Activated naive CD8-positive, alpha-beta T cell (primary cell): ENCODE measurements around the gene MAPT.

Experiments used
- H3K27ac Mint-ChIP-seq: one replicate; pipeline ENCODE4 v1.8.0; 2021; ENCODE audit warnings: mixed read lengths
- H3K27me3 Mint-ChIP-seq: one replicate; pipeline ENCODE4 v1.8.0; 2021; ENCODE audit warnings: mixed read lengths
- H3K36me3 Mint-ChIP-seq: one replicate; pipeline ENCODE4 v1.8.0; 2021; ENCODE audit warnings: mixed read lengths
- H3K4me1 Mint-ChIP-seq: one replicate; pipeline ENCODE4 v1.8.0; 2021; ENCODE audit warnings: low read depth, mixed read lengths
- H3K4me3 Mint-ChIP-seq: one replicate; pipeline ENCODE4 v1.8.0; 2021; ENCODE audit warnings: mild to moderate bottlenecking, mixed read lengths
- H3K9me3 Mint-ChIP-seq: one replicate; pipeline ENCODE4 v1.8.0; 2021; ENCODE audit warnings: low read depth, mixed read lengths

MAPT gene

DNA sequence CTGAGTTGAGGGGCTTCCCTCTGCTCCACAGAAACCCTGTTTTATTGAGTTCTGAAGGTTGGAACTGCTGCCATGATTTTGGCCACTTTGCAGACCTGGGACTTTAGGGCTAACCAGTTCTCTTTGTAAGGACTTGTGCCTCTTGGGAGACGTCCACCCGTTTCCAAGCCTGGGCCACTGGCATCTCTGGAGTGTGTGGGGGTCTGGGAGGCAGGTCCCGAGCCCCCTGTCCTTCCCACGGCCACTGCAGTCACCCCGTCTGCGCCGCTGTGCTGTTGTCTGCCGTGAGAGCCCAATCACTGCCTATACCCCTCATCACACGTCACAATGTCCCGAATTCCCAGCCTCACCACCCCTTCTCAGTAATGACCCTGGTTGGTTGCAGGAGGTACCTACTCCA, 130.7 kb downstream of the MAPT start:
- Mint-ChIP-seq H3K4me1 (peaks cover 32% of the 10 kb centered on the region), H3K27me3 (no peaks in the 10 kb centered on the region), H3K4me3 (no peak overlapping the region), H3K9me3 (no peaks in the 10 kb centered on the region), H3K27ac (no peak overlapping the region), H3K36me3 (no peaks in the 10 kb centered on the region)

DNA sequence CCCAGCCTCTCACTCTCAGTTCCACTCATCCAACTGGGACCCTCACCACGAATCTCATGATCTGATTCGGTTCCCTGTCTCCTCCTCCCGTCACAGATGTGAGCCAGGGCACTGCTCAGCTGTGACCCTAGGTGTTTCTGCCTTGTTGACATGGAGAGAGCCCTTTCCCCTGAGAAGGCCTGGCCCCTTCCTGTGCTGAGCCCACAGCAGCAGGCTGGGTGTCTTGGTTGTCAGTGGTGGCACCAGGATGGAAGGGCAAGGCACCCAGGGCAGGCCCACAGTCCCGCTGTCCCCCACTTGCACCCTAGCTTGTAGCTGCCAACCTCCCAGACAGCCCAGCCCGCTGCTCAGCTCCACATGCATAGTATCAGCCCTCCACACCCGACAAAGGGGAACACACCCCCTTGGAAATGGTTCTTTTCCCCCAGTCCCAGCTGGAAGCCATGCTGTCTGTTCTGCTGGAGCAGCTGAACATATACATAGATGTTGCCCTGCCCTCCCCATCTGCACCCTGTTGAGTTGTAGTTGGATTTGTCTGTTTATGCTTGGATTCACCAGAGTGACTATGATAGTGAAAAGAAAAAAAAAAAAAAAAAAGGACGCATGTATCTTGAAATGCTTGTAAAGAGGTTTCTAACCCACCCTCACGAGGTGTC, 131.3 kb downstream of the MAPT start:
- Mint-ChIP-seq H3K9me3 (no peaks in the 10 kb centered on the region), H3K36me3 (peaks cover 4% of the 10 kb centered on the region), H3K27me3 (no peaks in the 10 kb centered on the region), H3K4me3 (no peak overlapping the region), H3K4me1 (peaks cover 30% of the 10 kb centered on the region), H3K27ac (peak overlapping the region; percentile 35)

DNA sequence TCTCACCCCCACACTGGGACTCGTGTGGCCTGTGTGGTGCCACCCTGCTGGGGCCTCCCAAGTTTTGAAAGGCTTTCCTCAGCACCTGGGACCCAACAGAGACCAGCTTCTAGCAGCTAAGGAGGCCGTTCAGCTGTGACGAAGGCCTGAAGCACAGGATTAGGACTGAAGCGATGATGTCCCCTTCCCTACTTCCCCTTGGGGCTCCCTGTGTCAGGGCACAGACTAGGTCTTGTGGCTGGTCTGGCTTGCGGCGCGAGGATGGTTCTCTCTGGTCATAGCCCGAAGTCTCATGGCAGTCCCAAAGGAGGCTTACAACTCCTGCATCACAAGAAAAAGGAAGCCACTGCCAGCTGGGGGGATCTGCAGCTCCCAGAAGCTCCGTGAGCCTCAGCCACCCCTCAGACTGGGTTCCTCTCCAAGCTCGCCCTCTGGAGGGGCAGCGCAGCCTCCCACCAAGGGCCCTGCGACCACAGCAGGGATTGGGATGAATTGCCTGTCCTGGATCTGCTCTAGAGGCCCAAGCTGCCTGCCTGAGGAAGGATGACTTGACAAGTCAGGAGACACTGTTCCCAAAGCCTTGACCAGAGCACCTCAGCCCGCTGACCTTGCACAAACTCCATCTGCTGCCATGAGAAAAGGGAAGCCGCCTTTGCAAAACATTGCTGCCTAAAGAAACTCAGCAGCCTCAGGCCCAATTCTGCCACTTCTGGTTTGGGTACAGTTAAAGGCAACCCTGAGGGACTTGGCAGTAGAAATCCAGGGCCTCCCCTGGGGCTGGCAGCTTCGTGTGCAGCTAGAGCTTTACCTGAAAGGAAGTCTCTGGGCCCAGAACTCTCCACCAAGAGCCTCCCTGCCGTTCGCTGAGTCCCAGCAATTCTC, 132.1 kb downstream of the MAPT start:
- Mint-ChIP-seq H3K4me1 (peaks cover 27% of the 10 kb centered on the region), H3K4me3 (no peak overlapping the region), H3K9me3 (no peaks in the 10 kb centered on the region), H3K36me3 (peaks cover 4% of the 10 kb centered on the region), H3K27me3 (no peaks in the 10 kb centered on the region), H3K27ac (peak overlapping the region; percentile 16)

DNA sequence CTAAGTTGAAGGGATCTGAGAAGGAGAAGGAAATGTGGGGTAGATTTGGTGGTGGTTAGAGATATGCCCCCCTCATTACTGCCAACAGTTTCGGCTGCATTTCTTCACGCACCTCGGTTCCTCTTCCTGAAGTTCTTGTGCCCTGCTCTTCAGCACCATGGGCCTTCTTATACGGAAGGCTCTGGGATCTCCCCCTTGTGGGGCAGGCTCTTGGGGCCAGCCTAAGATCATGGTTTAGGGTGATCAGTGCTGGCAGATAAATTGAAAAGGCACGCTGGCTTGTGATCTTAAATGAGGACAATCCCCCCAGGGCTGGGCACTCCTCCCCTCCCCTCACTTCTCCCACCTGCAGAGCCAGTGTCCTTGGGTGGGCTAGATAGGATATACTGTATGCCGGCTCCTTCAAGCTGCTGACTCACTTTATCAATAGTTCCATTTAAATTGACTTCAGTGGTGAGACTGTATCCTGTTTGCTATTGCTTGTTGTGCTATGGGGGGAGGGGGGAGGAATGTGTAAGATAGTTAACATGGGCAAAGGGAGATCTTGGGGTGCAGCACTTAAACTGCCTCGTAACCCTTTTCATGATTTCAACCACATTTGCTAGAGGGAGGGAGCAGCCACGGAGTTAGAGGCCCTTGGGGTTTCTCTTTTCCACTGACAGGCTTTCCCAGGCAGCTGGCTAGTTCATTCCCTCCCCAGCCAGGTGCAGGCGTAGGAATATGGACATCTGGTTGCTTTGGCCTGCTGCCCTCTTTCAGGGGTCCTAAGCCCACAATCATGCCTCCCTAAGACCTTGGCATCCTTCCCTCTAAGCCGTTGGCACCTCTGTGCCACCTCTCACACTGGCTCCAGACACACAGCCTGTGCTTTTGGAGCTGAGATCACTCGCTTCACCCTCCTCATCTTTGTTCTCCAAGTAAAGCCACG, 133.0 kb downstream of the MAPT start:
- peaks cover 4% of the 10 kb centered on the region for H3K36me3 Mint-ChIP-seq
- H3K4me1 Mint-ChIP-seq, result peaks cover 27% of the 10 kb centered on the region
- H3K9me3 Mint-ChIP-seq, result no peaks in the 10 kb centered on the region
- no peak overlapping the region for H3K4me3 Mint-ChIP-seq
- H3K27ac Mint-ChIP-seq, result peak overlapping the region; percentile 72
- no peaks in the 10 kb centered on the region for H3K27me3 Mint-ChIP-seq

DNA sequence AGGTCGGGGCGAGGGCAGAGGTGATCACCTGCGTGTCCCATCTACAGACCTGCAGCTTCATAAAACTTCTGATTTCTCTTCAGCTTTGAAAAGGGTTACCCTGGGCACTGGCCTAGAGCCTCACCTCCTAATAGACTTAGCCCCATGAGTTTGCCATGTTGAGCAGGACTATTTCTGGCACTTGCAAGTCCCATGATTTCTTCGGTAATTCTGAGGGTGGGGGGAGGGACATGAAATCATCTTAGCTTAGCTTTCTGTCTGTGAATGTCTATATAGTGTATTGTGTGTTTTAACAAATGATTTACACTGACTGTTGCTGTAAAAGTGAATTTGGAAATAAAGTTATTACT, 133.6 kb downstream of the MAPT start:
- H3K36me3 Mint-ChIP-seq, result peaks cover 4% of the 10 kb centered on the region
- no peak overlapping the region for H3K4me3 Mint-ChIP-seq
- no peaks in the 10 kb centered on the region for H3K9me3 Mint-ChIP-seq
- peaks cover 27% of the 10 kb centered on the region for H3K4me1 Mint-ChIP-seq
- no peaks in the 10 kb centered on the region for H3K27me3 Mint-ChIP-seq
- peak overlapping the region; percentile 72 for H3K27ac Mint-ChIP-seq

DNA sequence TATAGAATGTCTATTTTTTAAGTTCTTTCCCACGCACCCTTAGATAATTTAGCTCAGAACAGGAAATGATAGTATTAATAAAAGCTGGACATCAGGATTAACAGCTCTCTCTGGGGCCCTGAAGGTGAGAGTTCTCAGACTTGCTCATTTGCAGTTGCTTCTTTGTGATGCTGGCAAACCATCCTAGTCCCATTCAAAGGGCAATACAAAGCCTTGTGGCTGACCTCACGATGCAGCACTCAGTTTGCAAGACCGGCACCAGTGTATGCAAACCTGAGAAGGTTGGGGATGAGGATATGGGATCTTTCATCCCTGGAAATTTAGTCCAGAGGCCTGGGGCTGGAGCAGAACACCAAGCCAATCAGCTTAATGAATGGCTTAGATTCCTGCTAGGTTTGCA, 134.0 kb downstream of the MAPT start:
- Mint-ChIP-seq H3K4me1 (peaks cover 24% of the 10 kb centered on the region), H3K4me3 (no peak overlapping the region), H3K27me3 (no peaks in the 10 kb centered on the region), H3K36me3 (peaks cover 4% of the 10 kb centered on the region), H3K9me3 (no peaks in the 10 kb centered on the region), H3K27ac (peak overlapping the region; percentile 72)

DNA sequence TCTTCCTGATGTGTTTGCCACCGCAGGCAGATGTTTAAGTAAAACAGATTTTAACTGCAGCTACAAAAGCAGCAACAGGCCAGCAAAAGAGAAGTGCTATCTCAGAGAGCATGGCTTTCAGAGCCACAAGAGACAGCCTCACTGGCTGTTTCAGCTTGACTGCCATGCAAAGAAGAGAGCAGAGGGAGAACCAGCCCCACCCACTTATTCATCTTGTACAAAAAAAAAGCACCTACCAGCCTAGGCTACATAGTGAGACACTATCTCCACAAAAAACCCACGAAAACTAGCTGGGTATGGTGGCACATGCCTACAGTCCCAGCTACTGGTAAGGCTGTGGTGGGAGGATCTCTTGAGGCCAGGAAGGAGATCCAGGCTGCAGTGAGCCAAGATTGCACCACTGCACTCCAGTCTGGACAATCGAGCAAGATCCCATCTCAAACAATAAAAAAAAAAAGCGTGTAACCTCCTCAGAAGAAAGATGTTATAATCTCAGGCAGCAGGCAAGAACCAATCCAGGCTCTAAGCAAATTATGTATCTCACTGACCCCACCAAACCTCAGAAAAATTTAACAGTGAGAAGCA, 134.7 kb downstream of the MAPT start:
- Mint-ChIP-seq H3K4me1 (peaks cover 24% of the 10 kb centered on the region), H3K27ac (peak overlapping the region; percentile 75), H3K9me3 (no peaks in the 10 kb centered on the region), H3K4me3 (no peak overlapping the region), H3K27me3 (no peaks in the 10 kb centered on the region), H3K36me3 (peaks cover 4% of the 10 kb centered on the region)

DNA sequence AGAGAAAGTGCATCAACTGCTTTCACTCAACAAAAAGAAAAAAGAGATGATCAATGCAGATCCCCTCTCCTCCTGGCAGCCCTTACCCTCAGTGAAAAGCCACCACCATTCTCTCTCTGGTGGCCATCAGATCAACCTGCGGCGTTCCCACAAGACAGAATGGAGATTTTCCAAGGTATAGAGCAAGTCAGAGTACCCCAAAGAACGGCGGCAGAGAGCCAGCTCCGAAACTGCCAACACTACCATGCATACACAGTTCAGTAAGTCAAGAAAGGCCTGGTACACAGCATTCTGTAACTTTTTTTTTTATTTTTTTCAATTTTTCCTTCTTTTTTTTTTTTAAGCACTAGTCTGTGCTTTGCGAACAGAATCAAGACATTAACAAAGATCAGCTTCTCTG, 135.3 kb downstream of the MAPT start:
- H3K27ac Mint-ChIP-seq, result peak overlapping the region; percentile 75
- H3K9me3 Mint-ChIP-seq, result no peaks in the 10 kb centered on the region
- peaks cover 24% of the 10 kb centered on the region for H3K4me1 Mint-ChIP-seq
- H3K36me3 Mint-ChIP-seq, result peaks cover 6% of the 10 kb centered on the region
- no peak overlapping the region for H3K4me3 Mint-ChIP-seq
- no peaks in the 10 kb centered on the region for H3K27me3 Mint-ChIP-seq

DNA sequence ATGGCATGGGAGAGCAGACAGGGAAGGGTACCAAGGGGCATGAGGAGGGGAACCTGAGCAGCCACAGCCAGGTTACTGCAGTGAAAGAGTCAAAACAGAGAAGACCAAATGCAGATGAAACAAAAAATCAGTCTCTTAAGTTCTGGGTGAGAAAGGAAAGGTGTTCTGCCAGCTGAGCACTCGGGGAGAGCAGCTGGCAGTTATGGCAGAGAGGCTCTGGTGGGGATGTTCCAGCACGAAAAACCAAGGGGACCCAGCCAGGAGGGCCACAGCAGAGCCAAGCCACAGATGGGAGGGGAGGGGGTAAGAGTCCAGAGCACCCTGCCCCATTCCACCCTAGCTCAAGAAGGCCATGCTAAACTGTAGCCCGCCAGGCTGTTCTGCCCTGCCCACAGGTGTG, 136.4 kb downstream of the MAPT start:
- Mint-ChIP-seq H3K4me3 (no peak overlapping the region), H3K27me3 (no peaks in the 10 kb centered on the region), H3K9me3 (no peaks in the 10 kb centered on the region), H3K27ac (peak overlapping the region; percentile 82), H3K36me3 (peaks cover 6% of the 10 kb centered on the region), H3K4me1 (peaks cover 28% of the 10 kb centered on the region)

DNA sequence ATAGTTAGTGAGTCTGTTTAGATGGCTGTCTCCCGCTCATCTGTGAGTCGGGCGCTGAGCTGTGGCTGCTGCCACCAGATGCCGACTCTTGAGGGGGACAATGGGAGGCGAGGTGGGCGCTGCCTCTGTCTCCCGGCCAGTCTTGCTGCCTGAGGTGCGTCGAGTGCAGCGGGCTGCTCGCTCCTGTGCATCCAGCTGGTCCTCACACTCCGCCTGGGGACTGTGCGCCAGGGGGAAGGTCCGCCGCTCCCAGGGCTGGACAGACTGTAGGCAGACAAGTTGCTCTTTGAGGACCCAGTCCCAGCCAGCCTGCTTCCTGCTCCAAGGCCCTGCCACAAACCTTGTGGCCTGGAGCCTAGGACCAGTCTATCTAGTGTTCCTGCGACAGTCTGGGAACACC, 137.1 kb downstream of the MAPT start:
- H3K4me1 Mint-ChIP-seq, result peaks cover 28% of the 10 kb centered on the region
- no peaks in the 10 kb centered on the region for H3K27me3 Mint-ChIP-seq
- H3K9me3 Mint-ChIP-seq, result no peaks in the 10 kb centered on the region
- no peak overlapping the region for H3K4me3 Mint-ChIP-seq
- H3K36me3 Mint-ChIP-seq, result peaks cover 6% of the 10 kb centered on the region
- peak overlapping the region; percentile 28 for H3K27ac Mint-ChIP-seq

DNA sequence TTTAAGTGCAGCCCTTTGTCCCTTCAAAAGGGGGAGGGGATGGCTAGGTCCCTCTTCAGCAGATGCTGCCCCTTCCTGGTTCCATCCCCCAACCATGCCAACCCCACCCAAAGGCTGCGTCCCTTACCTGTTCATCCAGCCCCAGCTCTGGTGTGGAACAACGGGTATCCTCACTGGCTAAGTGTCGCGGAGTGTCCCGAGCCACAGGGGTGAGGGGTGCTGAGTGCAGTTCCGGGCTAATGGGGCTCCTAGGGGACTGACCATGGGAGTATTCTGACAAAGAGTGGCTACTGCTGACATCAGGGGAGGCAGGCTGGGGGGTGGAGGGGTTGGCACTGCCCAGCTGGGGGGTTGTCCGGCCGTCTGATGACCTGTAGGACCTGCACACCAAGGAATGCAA, 137.6 kb downstream of the MAPT start:
- H3K9me3 Mint-ChIP-seq, result no peaks in the 10 kb centered on the region
- peaks cover 6% of the 10 kb centered on the region for H3K36me3 Mint-ChIP-seq
- no peak overlapping the region for H3K4me3 Mint-ChIP-seq
- H3K4me1 Mint-ChIP-seq, result peaks cover 28% of the 10 kb centered on the region
- no peak overlapping the region for H3K27ac Mint-ChIP-seq
- no peaks in the 10 kb centered on the region for H3K27me3 Mint-ChIP-seq

DNA sequence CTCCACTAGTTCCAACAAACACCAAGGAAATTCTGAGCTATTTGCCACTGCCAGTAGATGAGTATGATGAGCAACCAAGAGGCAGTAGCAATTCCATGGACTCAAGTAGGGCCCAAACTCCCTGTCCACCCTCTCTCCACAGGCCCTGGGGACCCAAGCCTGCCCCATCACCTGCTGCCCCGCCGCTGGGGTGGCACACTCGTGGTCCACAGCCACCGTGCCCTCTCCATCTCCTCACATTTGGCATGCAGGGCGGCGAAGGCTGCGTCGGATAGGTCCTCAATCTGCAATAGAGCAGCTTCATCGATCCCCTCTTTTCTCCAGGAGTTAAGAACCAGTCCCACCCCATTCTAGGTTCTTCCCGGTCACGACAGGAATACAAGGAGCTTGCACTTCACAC, 138.6 kb downstream of the MAPT start:
- no peak overlapping the region for H3K4me3 Mint-ChIP-seq
- H3K27me3 Mint-ChIP-seq, result no peaks in the 10 kb centered on the region
- peaks cover 9% of the 10 kb centered on the region for H3K36me3 Mint-ChIP-seq
- peaks cover 23% of the 10 kb centered on the region for H3K4me1 Mint-ChIP-seq
- H3K9me3 Mint-ChIP-seq, result no peaks in the 10 kb centered on the region
- peak overlapping the region; percentile 41 for H3K27ac Mint-ChIP-seq

DNA sequence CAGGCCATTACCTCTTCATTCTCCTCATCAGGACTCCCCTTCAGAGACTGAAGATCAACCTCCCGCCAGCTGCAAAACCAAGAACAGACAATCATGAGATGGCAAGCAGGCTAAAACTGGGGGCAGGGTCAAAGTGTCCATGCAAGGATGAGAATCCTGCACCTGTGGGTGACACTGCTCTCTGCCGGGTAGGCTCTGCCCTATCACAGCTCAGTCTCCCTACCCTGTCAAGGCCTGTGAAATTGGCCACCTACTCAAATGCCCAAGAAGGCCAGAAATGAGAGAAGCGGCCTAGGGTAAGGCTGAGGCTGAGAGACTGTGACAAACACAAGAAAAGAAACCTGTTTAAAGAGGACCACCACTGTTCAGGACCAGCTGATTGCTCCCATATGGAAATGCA, 139.0 kb downstream of the MAPT start:
- no peaks in the 10 kb centered on the region for H3K9me3 Mint-ChIP-seq
- H3K4me1 Mint-ChIP-seq, result peaks cover 20% of the 10 kb centered on the region
- H3K4me3 Mint-ChIP-seq, result no peak overlapping the region
- no peaks in the 10 kb centered on the region for H3K27me3 Mint-ChIP-seq
- H3K36me3 Mint-ChIP-seq, result peaks cover 9% of the 10 kb centered on the region
- no peak overlapping the region for H3K27ac Mint-ChIP-seq

DNA sequence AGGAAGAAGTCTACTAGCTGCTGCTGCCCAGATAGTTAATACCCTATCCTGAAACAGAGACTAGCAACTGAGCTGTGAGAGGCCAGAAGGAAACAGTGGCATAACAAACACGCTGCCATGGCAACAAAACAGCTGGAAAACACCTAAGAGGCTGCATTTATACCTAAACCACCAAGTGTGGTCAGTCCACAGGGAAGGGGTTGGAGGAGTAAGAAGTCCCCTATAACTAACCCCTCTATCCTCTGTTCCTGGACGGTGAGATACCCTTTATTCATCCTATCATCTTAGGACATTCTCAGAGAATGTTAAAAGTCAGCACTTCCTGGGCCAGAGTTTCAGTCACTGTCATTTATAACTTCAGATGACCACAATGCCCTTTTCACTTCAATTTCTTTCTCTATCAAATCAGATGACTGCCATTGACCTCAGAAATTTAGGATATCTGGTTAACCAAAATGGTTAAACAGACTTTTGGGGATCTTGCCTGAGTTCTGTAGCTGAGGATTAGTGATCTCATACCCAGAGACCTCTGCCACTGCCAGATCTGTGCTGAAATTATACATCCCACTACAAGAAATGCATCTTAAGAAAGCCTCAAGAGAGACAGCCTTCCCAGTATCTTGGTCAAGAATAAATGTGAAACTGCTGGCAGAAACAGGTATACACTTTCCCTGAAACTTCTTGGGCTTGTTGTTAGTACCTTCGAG, 140.9 kb downstream of the MAPT start:
- Mint-ChIP-seq H3K27me3 (no peaks in the 10 kb centered on the region), H3K27ac (peak overlapping the region; percentile 69)

More for the DNA sequence above, 140.9 kb downstream of the MAPT start:
- no peaks in the 10 kb centered on the region for H3K9me3 Mint-ChIP-seq
- H3K4me1 Mint-ChIP-seq, result peaks cover 10% of the 10 kb centered on the region
- no peak overlapping the region for H3K4me3 Mint-ChIP-seq
- peaks cover 9% of the 10 kb centered on the region for H3K36me3 Mint-ChIP-seq
